Measurements from ENCODE around the gene SAPCD1. TPM values are rescaled to one million over a fixed set of nuclear protein-coding genes. Genes with fewer than 3 reads are reported as not detected.

Gene SAPCD1
- total RNA-seq = 0.19 and 0.85 TPM in 2 replicates

GRCh38 chr6:31762356-31762755 lies at the start of gene SAPCD1:
Gene SAPCD1, plus strand, starts transcription at chr6:31762656. Its CDS starts 399 bp downstream, at chr6:31763055.

DNA sequence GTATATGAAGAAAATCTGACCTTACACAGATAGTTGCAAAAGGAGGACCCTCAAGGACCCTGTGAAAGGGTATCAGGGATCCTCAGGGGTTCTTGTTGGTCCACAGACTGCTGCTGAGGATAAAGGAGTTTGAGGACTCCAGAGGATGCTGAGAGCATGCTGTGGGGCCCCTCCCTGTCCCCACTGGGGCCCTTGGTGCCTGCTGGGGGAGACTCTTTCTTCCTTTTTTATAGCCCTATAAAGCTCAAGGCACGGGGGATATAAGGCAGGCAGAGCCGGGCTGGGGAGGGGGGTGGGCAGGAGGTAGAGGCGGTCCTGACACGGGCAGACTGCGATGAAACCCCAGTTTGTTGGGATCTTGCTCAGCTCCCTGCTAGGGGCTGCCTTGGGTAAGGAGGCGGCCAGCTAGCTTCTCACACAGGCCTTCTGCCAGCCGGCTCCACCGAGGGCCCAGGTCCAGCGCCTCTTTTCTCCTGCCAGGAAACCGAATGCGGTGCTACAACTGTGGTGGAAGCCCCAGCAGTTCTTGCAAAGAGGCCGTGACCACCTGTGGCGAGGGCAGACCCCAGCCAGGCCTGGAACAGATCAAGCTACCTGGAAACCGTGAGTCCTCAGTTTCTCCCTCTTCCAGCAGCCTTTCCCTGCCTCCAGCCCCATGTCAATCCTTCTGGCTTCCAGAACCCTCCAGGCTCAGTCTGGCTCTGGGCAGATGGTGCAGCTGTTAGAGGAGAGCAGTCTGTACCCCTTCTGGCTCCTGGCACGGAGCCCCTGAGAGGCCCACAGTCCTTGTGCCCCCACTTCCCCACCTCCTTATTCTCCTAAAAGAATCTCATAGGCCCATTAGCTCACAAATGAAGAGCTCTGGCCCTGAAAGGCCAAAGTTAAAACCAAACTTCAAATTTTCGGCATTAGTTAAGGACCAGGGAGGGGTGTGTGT lies 47.2 kb upstream of the SAPCD1 start, which contains the start of gene LY6G6D:
Gene LY6G6D (plus strand): TSS at position 327 of the 937 bp plus-strand sequence. CDS start 8 bp downstream, at position 335.

DNA sequence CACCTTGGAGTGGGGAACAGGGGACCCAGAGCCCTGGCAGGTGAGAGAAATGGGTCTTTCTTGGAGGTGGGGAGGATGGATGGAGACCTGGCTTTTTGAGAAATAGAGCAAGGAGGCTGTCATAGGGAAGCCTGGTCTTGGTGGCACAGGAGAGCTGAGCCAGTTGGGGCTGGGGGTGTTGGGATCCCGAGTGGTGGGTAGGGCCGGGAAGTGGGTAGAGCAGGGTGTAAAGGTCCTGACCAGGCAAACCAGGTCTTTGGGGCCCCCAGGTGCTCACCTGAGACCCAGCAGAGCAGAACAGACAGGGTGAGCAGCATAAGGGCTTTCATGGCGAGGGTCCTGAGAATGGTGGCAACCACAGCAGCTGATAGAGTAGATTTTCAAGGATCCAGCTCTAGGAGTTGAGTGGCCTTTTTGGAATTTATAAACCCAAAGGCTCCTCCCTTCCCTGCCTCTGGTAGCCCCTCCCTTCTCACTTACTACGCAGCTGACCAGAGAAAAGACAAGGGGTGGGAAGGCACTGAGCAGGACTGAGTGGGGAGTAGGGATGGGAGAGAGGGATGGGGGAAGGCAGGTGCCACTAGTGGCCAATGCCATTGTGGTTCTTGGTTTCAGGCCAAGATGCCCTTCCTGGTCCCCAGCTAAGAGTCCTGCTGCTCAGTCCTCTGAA lies 41.0 kb upstream of the SAPCD1 start, which contains the start of gene LY6G6C:
Gene LY6G6C (minus strand): TSS at position 396 of the 670 bp plus-strand sequence. CDS start 67 bp downstream, at position 329.

DNA sequence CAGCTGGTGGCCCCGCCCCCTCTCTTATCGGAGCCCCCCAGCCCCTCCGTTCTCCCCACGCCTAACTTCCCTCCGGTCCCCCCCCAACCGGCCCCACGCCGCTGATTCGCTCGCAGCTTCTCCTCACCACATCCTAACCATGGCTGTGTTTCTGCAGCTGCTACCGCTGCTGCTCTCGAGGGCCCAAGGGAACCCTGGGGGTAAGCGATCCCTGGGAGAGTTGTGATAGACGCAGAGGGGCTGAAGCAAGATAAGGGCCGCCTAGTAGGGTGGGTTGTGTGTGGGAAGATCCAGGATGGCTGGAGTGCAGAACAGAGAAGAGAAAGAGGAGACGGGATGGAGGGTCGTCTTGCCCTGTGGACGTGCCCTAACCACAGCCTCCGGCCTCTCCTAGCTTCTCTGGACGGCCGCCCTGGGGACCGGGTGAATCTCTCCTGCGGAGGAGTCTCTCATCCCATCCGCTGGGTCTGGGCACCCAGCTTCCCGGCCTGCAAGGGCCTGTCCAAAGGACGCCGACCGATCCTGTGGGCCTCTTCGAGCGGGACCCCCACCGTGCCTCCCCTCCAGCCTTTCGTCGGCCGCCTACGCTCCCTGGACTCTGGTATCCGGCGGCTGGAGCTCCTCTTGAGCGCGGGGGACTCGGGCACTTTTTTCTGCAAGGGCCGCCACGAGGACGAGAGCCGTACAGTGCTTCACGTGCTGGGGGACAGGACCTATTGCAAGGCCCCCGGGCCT lies 39.0 kb upstream of the SAPCD1 start, which contains the start of gene MPIG6B:
Gene MPIG6B (plus strand): TSS at position 129 of the 735 bp plus-strand sequence. CDS start 11 bp downstream, at position 140.

DNA sequence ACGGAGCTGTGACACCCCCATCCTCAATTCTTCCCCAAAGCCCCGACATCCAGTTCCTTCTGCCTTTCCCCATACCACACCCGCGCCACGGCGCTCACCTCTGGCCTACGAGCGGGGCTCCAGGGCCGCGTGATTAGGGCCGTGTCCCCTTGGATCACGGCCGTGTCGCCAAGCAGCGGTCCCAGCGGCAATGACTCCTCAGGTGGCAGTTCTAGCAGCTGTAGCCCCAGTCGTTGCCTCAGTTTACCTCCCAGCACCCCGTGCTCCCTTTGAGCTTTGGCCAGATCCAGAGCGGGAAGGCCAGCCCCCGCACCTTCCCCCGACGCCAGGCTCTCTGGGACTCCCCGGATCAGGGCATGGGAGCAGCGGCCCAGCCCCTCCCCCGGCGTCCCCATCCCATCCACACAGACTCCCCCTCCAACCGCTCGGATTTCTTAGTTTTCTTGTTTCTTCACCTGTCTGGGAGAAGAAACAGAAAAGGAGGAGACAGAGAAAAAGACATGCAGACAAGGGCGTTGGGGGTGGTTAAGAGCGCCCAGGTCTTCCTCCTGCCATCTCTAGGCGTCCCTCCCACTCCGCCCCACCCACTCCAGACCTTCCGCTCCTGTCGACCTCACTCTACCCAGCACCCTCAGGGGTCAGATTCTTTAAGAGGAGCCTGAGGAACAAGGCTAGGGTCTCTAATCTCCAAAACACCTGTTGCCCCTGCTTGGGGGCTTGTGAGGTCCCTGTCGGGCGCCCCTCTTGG lies 33.5 kb upstream of the SAPCD1 start, which contains the start of gene DDAH2:
Gene DDAH2 (minus strand): TSS at position 533 of the 748 bp plus-strand sequence. CDS start 138 bp downstream, at position 395.

GRCh38 chr6:31736021-31736767 lies 26.3 kb upstream of the SAPCD1 start, which contains the start of gene CLIC1:
Gene CLIC1, minus strand, starts transcription at chr6:31736530. Its CDS starts 230 bp downstream, at chr6:31736300.

GRCh38 chr6:31739639-31740396 lies 22.6 kb upstream of the SAPCD1 start, which contains the start of gene MSH5:
Gene MSH5, plus strand, starts transcription at chr6:31740005. Its CDS starts 462 bp downstream, at chr6:31740467.

DNA sequence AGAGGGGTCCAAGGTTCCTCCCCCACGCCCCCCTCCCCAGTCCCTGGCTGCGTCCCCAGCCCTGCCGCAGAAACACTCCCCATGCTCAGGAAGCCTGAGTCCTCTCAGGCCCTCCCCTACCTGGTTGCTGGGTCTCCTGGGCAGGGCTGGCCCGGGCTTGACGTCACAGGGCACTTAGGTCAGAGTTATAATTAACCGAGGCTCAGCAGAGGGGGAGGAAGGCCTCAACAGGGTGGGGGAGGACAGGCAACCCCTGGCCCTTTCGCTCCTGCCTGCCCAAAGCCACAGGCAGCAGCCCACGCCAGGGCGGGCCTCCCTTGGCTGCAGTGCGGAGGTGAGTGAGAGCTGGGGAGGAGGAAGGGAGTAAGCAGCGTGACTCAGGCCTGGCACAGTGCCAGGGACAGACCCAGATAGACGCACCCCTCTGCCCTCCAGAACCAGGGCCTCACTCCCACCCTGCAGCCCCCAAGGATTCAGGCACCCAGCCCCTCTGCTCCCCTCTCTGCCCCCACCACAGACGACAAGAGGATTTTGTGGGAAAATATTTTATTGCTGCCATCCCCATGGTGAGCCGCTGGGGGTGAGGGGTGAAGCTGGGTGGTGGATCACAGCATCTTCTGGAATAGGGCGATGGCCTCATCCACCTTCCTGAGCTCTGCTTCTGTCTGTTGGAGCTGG lies 14.7 kb downstream of the SAPCD1 start, which contains the start of gene VWA7:
Gene VWA7 (minus strand): TSS at position 340 of the 678 bp plus-strand sequence. CDS start 549 bp downstream, outside the sequence.

DNA sequence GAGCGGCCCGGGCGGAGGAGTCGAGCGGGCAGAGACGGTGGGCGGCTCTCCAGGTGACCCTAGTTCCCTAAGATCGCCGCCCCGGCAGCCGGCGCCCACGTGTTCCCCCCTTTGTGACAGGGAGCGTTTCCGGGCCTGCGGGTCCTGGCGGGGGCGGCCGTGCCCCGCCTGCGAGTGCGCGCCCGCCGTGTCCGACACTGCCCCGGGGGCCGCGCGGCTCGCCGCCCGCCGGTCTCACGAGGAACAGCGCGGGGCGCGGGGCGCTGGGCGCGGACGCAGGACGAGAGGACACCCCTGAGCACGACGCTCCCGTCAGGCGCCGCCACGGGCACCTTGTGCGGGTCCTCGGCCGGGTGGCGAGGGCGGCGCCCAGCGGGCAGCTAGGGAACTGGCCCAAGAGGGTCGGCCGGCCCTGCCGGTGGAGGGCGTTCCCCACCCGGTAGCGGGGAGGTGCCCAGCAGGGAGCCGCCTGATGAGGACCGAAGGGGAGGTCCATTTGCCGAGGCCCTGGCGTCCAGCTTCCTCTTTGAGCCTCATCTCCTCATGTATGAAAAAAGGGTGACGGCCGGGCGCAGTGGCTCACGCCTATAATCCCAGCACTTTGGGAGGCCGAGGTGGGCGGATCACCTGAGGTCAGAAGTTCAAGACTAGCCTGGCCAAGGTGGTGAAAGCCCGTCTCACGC lies 33.3 kb downstream of the SAPCD1 start, which contains the start of gene VARS1:
Gene VARS1 (minus strand): TSS at position 137 of the 683 bp plus-strand sequence. CDS start 535 bp downstream, outside the sequence.

GRCh38 chr6:31806470-31807272 lies 44.2 kb downstream of the SAPCD1 start, which contains the start of gene LSM2:
Gene LSM2, minus strand, starts transcription at chr6:31806966. Its CDS starts 209 bp downstream, at chr6:31806757.

Other genes starting within 250 kb of the SAPCD1 start
- not detected in 2 replicates for gene MCCD1, start 233.7 kb upstream of the SAPCD1 start, total RNA-seq
- gene DDX39B, start 220.7 kb upstream of the SAPCD1 start, total RNA-seq = 156 and 555 TPM in 2 replicates
- gene ATP6V1G2, start 216.0 kb upstream of the SAPCD1 start, total RNA-seq = 1.2 and 5.1 TPM in 2 replicates
- gene NFKBIL1, start 215.0 kb upstream of the SAPCD1 start, total RNA-seq = 19.7 and 32.7 TPM in 2 replicates
- gene LTA, start 190.4 kb upstream of the SAPCD1 start, total RNA-seq = not detected in 2 replicates
- not detected in 2 replicates for gene TNF, start 187.1 kb upstream of the SAPCD1 start, total RNA-seq
- 0.28 TPM in 1 of 2 replicates, not detected in the other for gene LTB, start 180.2 kb upstream of the SAPCD1 start, total RNA-seq
- not detected in 2 replicates for gene LST1, start 176.4 kb upstream of the SAPCD1 start, total RNA-seq
- gene NCR3, start 169.7 kb upstream of the SAPCD1 start, total RNA-seq = not detected in 2 replicates
- gene AIF1, start 147.4 kb upstream of the SAPCD1 start, total RNA-seq = not detected in 2 replicates
- 19.7 and 31.1 TPM in 2 replicates for gene PRRC2A, start 141.9 kb upstream of the SAPCD1 start, total RNA-seq
- gene BAG6, start 110.0 kb upstream of the SAPCD1 start, total RNA-seq = 90.5 and 111 TPM in 2 replicates
- 0.28 and 1.2 TPM in 2 replicates for gene APOM, start 106.8 kb upstream of the SAPCD1 start, total RNA-seq
- gene C6orf47, start 101.9 kb upstream of the SAPCD1 start, total RNA-seq = 21.9 and 23.4 TPM in 2 replicates
- 14.1 and 22.2 TPM in 2 replicates for gene GPANK1, start 97.7 kb upstream of the SAPCD1 start, total RNA-seq
- gene CSNK2B, start 96.6 kb upstream of the SAPCD1 start, total RNA-seq = 93.0 and 140 TPM in 2 replicates
- 2.0 and 2.3 TPM in 2 replicates for gene LY6G5B, start 92.7 kb upstream of the SAPCD1 start, total RNA-seq
- 0.38 and 1.7 TPM in 2 replicates for gene LY6G5C, start 81.6 kb upstream of the SAPCD1 start, total RNA-seq
- 47.1 and 56.7 TPM in 2 replicates for gene ABHD16A, start 59.3 kb upstream of the SAPCD1 start, total RNA-seq
- gene LY6G6F, start 55.8 kb upstream of the SAPCD1 start, total RNA-seq = not detected in 2 replicates
- gene LY6G6D, start 47.3 kb upstream of the SAPCD1 start, total RNA-seq = not detected in 2 replicates
- gene LY6G6C, start 40.9 kb upstream of the SAPCD1 start, total RNA-seq = under 0.01 TPM in 1 of 2 replicates, not detected in the other
- 0.28 TPM in 1 of 2 replicates, not detected in the other for gene MPIG6B, start 39.3 kb upstream of the SAPCD1 start, total RNA-seq
- gene DDAH2, start 33.4 kb upstream of the SAPCD1 start, total RNA-seq = 58.1 and 70.5 TPM in 2 replicates
- gene CLIC1, start 26.1 kb upstream of the SAPCD1 start, total RNA-seq = 711 and 1,283 TPM in 2 replicates
- 4.4 and 5.4 TPM in 2 replicates for gene MSH5, start 22.7 kb upstream of the SAPCD1 start, total RNA-seq
- gene VWA7, start 14.7 kb downstream of the SAPCD1 start, total RNA-seq = under 0.01 TPM in 1 of 2 replicates, not detected in the other
- gene VARS1, start 33.1 kb downstream of the SAPCD1 start, total RNA-seq = 32.4 and 91.3 TPM in 2 replicates
- 18.0 and 46.2 TPM in 2 replicates for gene LSM2, start 44.3 kb downstream of the SAPCD1 start, total RNA-seq
- 1.3 and 2.8 TPM in 2 replicates for gene HSPA1L, start 52.6 kb downstream of the SAPCD1 start, total RNA-seq
- gene HSPA1A, start 52.9 kb downstream of the SAPCD1 start, total RNA-seq = 87.9 and 192 TPM in 2 replicates
- gene HSPA1B, start 65.1 kb downstream of the SAPCD1 start, total RNA-seq = 119 and 235 TPM in 2 replicates
- 51.4 and 93.9 TPM in 2 replicates for gene NEU1, start 100.2 kb downstream of the SAPCD1 start, total RNA-seq
- not detected in 2 replicates for gene SLC44A4, start 116.3 kb downstream of the SAPCD1 start, total RNA-seq
- gene EHMT2, start 135.0 kb downstream of the SAPCD1 start, total RNA-seq = 50.2 and 55.2 TPM in 2 replicates
- gene ZBTB12, start 139.4 kb downstream of the SAPCD1 start, total RNA-seq = 4.2 and 4.6 TPM in 2 replicates
- gene C2, start 165.1 kb downstream of the SAPCD1 start, total RNA-seq = 0.38 and 6.8 TPM in 2 replicates
- gene CFB, start 183.4 kb downstream of the SAPCD1 start, total RNA-seq = 5.8 and 65.1 TPM in 2 replicates
- 79.5 and 180 TPM in 2 replicates for gene NELFE, start 196.3 kb downstream of the SAPCD1 start, total RNA-seq
- 70.5 and 74.2 TPM in 2 replicates for gene SKIC2, start 196.5 kb downstream of the SAPCD1 start, total RNA-seq
- 11.9 and 14.7 TPM in 2 replicates for gene DXO, start 209.5 kb downstream of the SAPCD1 start, total RNA-seq
- gene C4A, start 219.4 kb downstream of the SAPCD1 start, total RNA-seq = 1.2 and 5.1 TPM in 2 replicates

Measured in regular cardiac myocyte (primary cell).